Activated CD4-positive, CD25-positive, alpha-beta regulatory T cell treated with anti-CD3 and anti-CD28 coated beads, Interleukin-2, amount 50 U/mL, for 72 hours (primary cell): ENCODE results near the gene CKS2.
A peak's percentile ranks its signal among the peaks of the same experiment; 100 is the strongest.
"Not testable (repeated sequence)": the region's sequence is repeated elsewhere in the genome, so short reads cannot be mapped to it uniquely, and the experiment has no call there.

ENCODE experiments used
- DNase-seq: peaks from one replicate; pipeline ENCODE4 v3.0.0; 2021

Gene CKS2

GRCh38 chr9:89310475-89311345, at the start of gene CKS2:
Gene CKS2 (plus strand): TSS chr9:89311195. CDS start chr9:89311293, 98 bp downstream.
- peak; percentile 99 for DNase-seq

GRCh38 chr9:89273528-89274279, 37.3 kb upstream of the CKS2 start:
- DNase-seq = no peak

GRCh38 chr9:89274838-89275237, 36.2 kb upstream of the CKS2 start:
- no peak for DNase-seq

GRCh38 chr9:89276040-89276439, 35.0 kb upstream of the CKS2 start:
- not testable (repeated sequence) for DNase-seq

GRCh38 chr9:89277043-89277442, 34.0 kb upstream of the CKS2 start:
- no peak for DNase-seq

- no peak for DNase-seq
Measured at GRCh38 chr9:89277454-89277853, 33.5 kb upstream of the CKS2 start.

GRCh38 chr9:89278551-89278950, 32.4 kb upstream of the CKS2 start:
- no peak for DNase-seq

- no peak for DNase-seq
Measured at GRCh38 chr9:89278997-89279739, 31.8 kb upstream of the CKS2 start.

- DNase-seq = no peak
Measured at GRCh38 chr9:89281106-89281505, 29.9 kb upstream of the CKS2 start.

- not testable (repeated sequence) for DNase-seq
Measured at GRCh38 chr9:89282248-89282968, 28.6 kb upstream of the CKS2 start.

- no peak for DNase-seq
Measured at GRCh38 chr9:89284076-89284475, 26.9 kb upstream of the CKS2 start.

- no peak for DNase-seq
Measured at GRCh38 chr9:89291741-89292140, 19.3 kb upstream of the CKS2 start.

- no peak for DNase-seq
Measured at GRCh38 chr9:89293014-89293413, 18.0 kb upstream of the CKS2 start.

- DNase-seq = no peak
Measured at GRCh38 chr9:89295400-89295799, 15.6 kb upstream of the CKS2 start.

- DNase-seq = not testable (repeated sequence)
Measured at GRCh38 chr9:89301996-89302395, 9.0 kb upstream of the CKS2 start.

GRCh38 chr9:89304020-89304833, 6.8 kb upstream of the CKS2 start:
- DNase-seq = no peak

GRCh38 chr9:89304834-89305188, 6.2 kb upstream of the CKS2 start:
- no peak for DNase-seq

- no peak for DNase-seq
Measured at GRCh38 chr9:89305868-89306267, 5.1 kb upstream of the CKS2 start.

- no peak for DNase-seq
Measured at GRCh38 chr9:89309166-89309565, 1.8 kb upstream of the CKS2 start.

GRCh38 chr9:89309608-89310474, 1.2 kb upstream of the CKS2 start:
- DNase-seq = no peak
